Stimulated activated CD8-positive, alpha-beta memory T cell treated with anti-CD3 and anti-CD28 coated beads, Interleukin-12 subunit alpha, Interleukin-12 subunit beta, amount 100 ng/mL, for 1 hour (primary cell): ENCODE results near the gene GRIK1.
"Not testable (repeated sequence)": the region's sequence is repeated elsewhere in the genome, so short reads cannot be mapped to it uniquely, and the experiment has no call there.

Experiments
- DNase-seq: peaks from one replicate; pipeline ENCODE4 v3.0.0-alpha.2; 2020; ENCODE audit warnings: low read depth

GRIK1 gene

GRCh38 chr21:29606613-29607012 lies 333.2 kb downstream of the GRIK1 start:
- DNase-seq, result no peak

- DNase-seq, result not testable (repeated sequence)
Observed at GRCh38 chr21:29605219-29605618, 334.6 kb downstream of the GRIK1 start.

GRCh38 chr21:29604076-29604475 lies 335.7 kb downstream of the GRIK1 start:
- no peak for DNase-seq

- no peak for DNase-seq
Observed at GRCh38 chr21:29601047-29601446, 338.7 kb downstream of the GRIK1 start.

GRCh38 chr21:29586696-29587095 lies 353.1 kb downstream of the GRIK1 start:
- no peak for DNase-seq

- DNase-seq, result no peak
Observed at GRCh38 chr21:29585462-29585861, 354.3 kb downstream of the GRIK1 start.

GRCh38 chr21:29583424-29583924 lies 356.3 kb downstream of the GRIK1 start:
- no peak for DNase-seq

GRCh38 chr21:29582855-29583254 lies 356.9 kb downstream of the GRIK1 start:
- DNase-seq, result no peak

- no peak for DNase-seq
Observed at GRCh38 chr21:29581393-29581792, 358.4 kb downstream of the GRIK1 start.

- no peak for DNase-seq
Observed at GRCh38 chr21:29580732-29581285, 359.0 kb downstream of the GRIK1 start.

- DNase-seq, result no peak
Observed at GRCh38 chr21:29578306-29578705, 361.5 kb downstream of the GRIK1 start.

- no peak for DNase-seq
Observed at GRCh38 chr21:29571949-29572348, 367.8 kb downstream of the GRIK1 start.

- DNase-seq, result no peak
Observed at GRCh38 chr21:29568020-29568697, 371.6 kb downstream of the GRIK1 start.

GRCh38 chr21:29557931-29558725 lies 381.7 kb downstream of the GRIK1 start:
- DNase-seq, result no peak

- no peak for DNase-seq
Observed at GRCh38 chr21:29557200-29557599, 382.6 kb downstream of the GRIK1 start.

- DNase-seq, result no peak
Observed at GRCh38 chr21:29555601-29556000, 384.2 kb downstream of the GRIK1 start.

GRCh38 chr21:29550205-29550604 lies 389.6 kb downstream of the GRIK1 start:
- no peak for DNase-seq

- no peak for DNase-seq
Observed at GRCh38 chr21:29549614-29550013, 390.2 kb downstream of the GRIK1 start.

GRCh38 chr21:29547998-29548397 lies 391.8 kb downstream of the GRIK1 start:
- no peak for DNase-seq

GRCh38 chr21:29546071-29546470 lies 393.7 kb downstream of the GRIK1 start:
- no peak for DNase-seq

- no peak for DNase-seq
Observed at GRCh38 chr21:29540289-29540688, 399.5 kb downstream of the GRIK1 start.

- DNase-seq, result no peak
Observed at GRCh38 chr21:29538115-29538514, 401.7 kb downstream of the GRIK1 start.

- no peak for DNase-seq
Observed at GRCh38 chr21:29534448-29534847, 405.3 kb downstream of the GRIK1 start.
